GM18502 (cell line): ENCODE results near the gene CREBBP.

Source experiments
- ATAC-seq: cut with Tn5 transposase; IDR thresholded peaks from one replicate; pipeline ENCODE4 v1.9.1; 2021; ENCODE audit warnings: mild to moderate bottlenecking; ENCODE audit not compliant: unreplicated experiment, poor library complexity

CREBBP gene

GRCh38 chr16:3690980-3691720, 189.4 kb downstream of the CREBBP start:
- no peak for ATAC-seq

- no peak for ATAC-seq
Observed at GRCh38 chr16:3690470-3690928, 190.0 kb downstream of the CREBBP start.

DNA sequence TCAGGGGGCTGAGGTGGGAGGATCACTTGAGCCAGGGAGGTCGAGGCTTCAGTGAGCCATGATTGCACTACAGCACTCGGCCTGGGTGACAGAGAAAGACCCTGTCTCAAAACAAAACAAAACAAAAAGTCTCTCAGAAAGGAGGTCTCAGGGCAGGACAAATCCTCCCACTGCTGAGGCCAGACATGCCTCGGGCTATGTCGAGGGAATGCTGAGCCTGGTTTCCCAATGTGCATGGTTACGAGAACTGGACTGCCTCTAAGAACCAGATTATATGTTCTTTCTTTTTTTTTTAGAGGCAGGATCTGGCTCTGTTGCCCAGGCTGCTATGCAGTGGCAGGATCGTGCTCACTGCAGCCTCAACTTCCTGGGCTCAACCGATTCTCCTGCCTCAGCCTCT, 190.8 kb downstream of the CREBBP start:
- no peak for ATAC-seq

GRCh38 chr16:3687792-3688191, 192.7 kb downstream of the CREBBP start:
- no peak for ATAC-seq

- no peak for ATAC-seq
Observed at GRCh38 chr16:3687021-3687420, 193.5 kb downstream of the CREBBP start.

- no peak for ATAC-seq
Observed at GRCh38 chr16:3681206-3681605, 199.3 kb downstream of the CREBBP start.

- no peak for ATAC-seq
Observed at GRCh38 chr16:3677994-3678393, 202.5 kb downstream of the CREBBP start.

DNA sequence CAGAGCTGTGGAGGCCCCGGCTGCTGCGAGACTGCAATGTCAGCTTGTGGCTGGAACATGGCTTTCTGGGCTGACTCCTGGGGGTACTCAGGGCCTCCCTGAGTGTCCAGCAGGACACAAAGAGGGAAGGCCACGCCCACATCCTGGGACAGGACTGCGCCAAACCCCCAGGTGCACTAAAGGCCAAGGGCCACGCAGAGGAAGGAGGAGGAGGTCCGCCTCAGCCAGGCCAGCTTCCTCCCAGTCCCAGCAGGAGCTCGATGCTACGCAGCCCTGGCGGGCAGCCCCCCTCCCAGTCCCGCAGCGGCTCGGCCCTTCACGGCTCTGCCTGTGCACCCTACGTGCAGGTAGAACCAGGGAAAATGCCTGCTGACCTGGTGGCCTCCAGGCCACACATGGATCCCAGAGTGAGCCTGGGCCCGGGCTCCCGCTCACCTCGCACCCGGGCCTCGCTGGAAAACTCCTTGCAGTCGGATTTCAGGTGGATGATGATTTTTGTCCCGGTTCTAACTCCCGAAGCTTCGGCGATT, 204.8 kb downstream of the CREBBP start:
- ATAC-seq, result no peak
